Ecto neural progenitor cell (in vitro differentiated cells): ENCODE data around the gene AHI1.
A peak's percentile ranks its signal among the peaks of the same experiment; 100 is the strongest.
"Not testable (repeated sequence)": the region's sequence is repeated elsewhere in the genome, so short reads cannot be mapped to it uniquely, and the experiment has no call there.

Experiments
- DNase-seq: peaks from one replicate; pipeline ENCODE4 v3.0.0-alpha.2; 2018; ENCODE audit warnings: low spot score

The AHI1 gene

GRCh38 chr6:135261872-135262725 lies 235.4 kb downstream of the AHI1 start:
- DNase-seq = no peak

GRCh38 chr6:135260612-135261011 lies 236.9 kb downstream of the AHI1 start:
- DNase-seq = no peak

GRCh38 chr6:135258970-135259369 lies 238.6 kb downstream of the AHI1 start:
- no peak for DNase-seq

- no peak for DNase-seq
Observed at GRCh38 chr6:135257631-135258405, 239.7 kb downstream of the AHI1 start.

GRCh38 chr6:135256866-135257265 lies 240.7 kb downstream of the AHI1 start:
- no peak for DNase-seq

GRCh38 chr6:135254471-135254870 lies 243.1 kb downstream of the AHI1 start:
- no peak for DNase-seq

GRCh38 chr6:135251498-135252441 lies 245.8 kb downstream of the AHI1 start:
- DNase-seq = no peak

GRCh38 chr6:135250751-135251497 lies 246.6 kb downstream of the AHI1 start:
- peak; percentile 57 for DNase-seq

- DNase-seq = no peak
Observed at GRCh38 chr6:135250234-135250633, 247.3 kb downstream of the AHI1 start.

- not testable (repeated sequence) for DNase-seq
Observed at GRCh38 chr6:135246412-135247012, 251.0 kb downstream of the AHI1 start.

GRCh38 chr6:135244805-135245204 lies 252.7 kb downstream of the AHI1 start:
- DNase-seq = no peak

- DNase-seq = no peak
Observed at GRCh38 chr6:135243871-135244796, 253.4 kb downstream of the AHI1 start.

GRCh38 chr6:135240711-135241110 lies 256.8 kb downstream of the AHI1 start:
- no peak for DNase-seq

- no peak for DNase-seq
Observed at GRCh38 chr6:135236732-135237131, 260.8 kb downstream of the AHI1 start.

- DNase-seq = no peak
Observed at GRCh38 chr6:135236319-135236718, 261.2 kb downstream of the AHI1 start.

GRCh38 chr6:135235716-135236115 lies 261.8 kb downstream of the AHI1 start:
- no peak for DNase-seq

- DNase-seq = no peak
Observed at GRCh38 chr6:135234492-135234780, 263.1 kb downstream of the AHI1 start.

- no peak for DNase-seq
Observed at GRCh38 chr6:135233686-135234491, 263.7 kb downstream of the AHI1 start.
